ENCODE data around the gene UTF1. TPM values are rescaled to one million over a fixed set of nuclear protein-coding genes. Genes with fewer than 3 reads are reported as not detected.

The UTF1 gene
- total RNA-seq, 1 experiment from 2014 or later: 8.8 TPM

GRCh38 chr10:133201151-133201947, 28.7 kb upstream of the UTF1 start:
- no peak for DNase-seq
- no peaks in the 10 kb centered on the region for H3K27me3 ChIP-seq (ENCODE audit: control insufficient read depth, insufficient read depth, low read length)
- H3K4me3 ChIP-seq (ENCODE audit: insufficient read depth, low read depth, low read length): no peak overlapping the region
- no peaks in the 10 kb centered on the region for H3K36me3 ChIP-seq (replicated peaks; ENCODE audit: control insufficient read depth, insufficient read depth, low read length)

- H3K27me3 ChIP-seq (ENCODE audit: control insufficient read depth, insufficient read depth, low read length): no peaks in the 10 kb centered on the region
- H3K4me3 ChIP-seq (ENCODE audit: insufficient read depth, low read depth, low read length): no peak overlapping the region
- no peaks in the 10 kb centered on the region for H3K36me3 ChIP-seq (replicated peaks; ENCODE audit: control insufficient read depth, insufficient read depth, low read length)
- no peak for DNase-seq
These were observed 27.9 kb upstream of the UTF1 start for GRCh38 chr10:133201948-133202725.

GRCh38 chr10:133202778-133203651, 27.0 kb upstream of the UTF1 start:
- Histone ChIP-seq H3K36me3 (replicated peaks; ENCODE audit: control insufficient read depth, insufficient read depth, low read length) (no peaks in the 10 kb centered on the region), H3K4me3 (ENCODE audit: insufficient read depth, low read depth, low read length) (no peak overlapping the region), H3K27me3 (ENCODE audit: control insufficient read depth, insufficient read depth, low read length) (no peaks in the 10 kb centered on the region)
- DNase-seq: no peak

GRCh38 chr10:133203652-133204195, 26.3 kb upstream of the UTF1 start:
- Histone ChIP-seq H3K36me3 (replicated peaks; ENCODE audit: control insufficient read depth, insufficient read depth, low read length) (no peaks in the 10 kb centered on the region), H3K27me3 (ENCODE audit: control insufficient read depth, insufficient read depth, low read length) (no peaks in the 10 kb centered on the region), H3K4me3 (ENCODE audit: insufficient read depth, low read depth, low read length) (no peak overlapping the region)
- no peak for DNase-seq

- no peak overlapping the region for H3K4me3 ChIP-seq (ENCODE audit: insufficient read depth, low read depth, low read length)
- no peaks in the 10 kb centered on the region for H3K27me3 ChIP-seq (ENCODE audit: control insufficient read depth, insufficient read depth, low read length)
- no peak for DNase-seq
- no peaks in the 10 kb centered on the region for H3K36me3 ChIP-seq (replicated peaks; ENCODE audit: control insufficient read depth, insufficient read depth, low read length)
These were observed 25.6 kb upstream of the UTF1 start for GRCh38 chr10:133204226-133205015.

- no peak overlapping the region for H3K4me3 ChIP-seq (ENCODE audit: insufficient read depth, low read depth, low read length)
- no peaks in the 10 kb centered on the region for H3K27me3 ChIP-seq (ENCODE audit: control insufficient read depth, insufficient read depth, low read length)
- DNase-seq: no peak
- H3K36me3 ChIP-seq (replicated peaks; ENCODE audit: control insufficient read depth, insufficient read depth, low read length): no peaks in the 10 kb centered on the region
These were observed 24.9 kb upstream of the UTF1 start for GRCh38 chr10:133205146-133205545.

GRCh38 chr10:133206356-133207040, 23.5 kb upstream of the UTF1 start:
- no peaks in the 10 kb centered on the region for H3K27me3 ChIP-seq (ENCODE audit: control insufficient read depth, insufficient read depth, low read length)
- no peaks in the 10 kb centered on the region for H3K36me3 ChIP-seq (replicated peaks; ENCODE audit: control insufficient read depth, insufficient read depth, low read length)
- DNase-seq: no peak
- no peak overlapping the region for H3K4me3 ChIP-seq (ENCODE audit: insufficient read depth, low read depth, low read length)

GRCh38 chr10:133207041-133207600, 22.9 kb upstream of the UTF1 start:
- DNase-seq: no peak
- Histone ChIP-seq H3K4me3 (ENCODE audit: insufficient read depth, low read depth, low read length) (no peak overlapping the region), H3K27me3 (ENCODE audit: control insufficient read depth, insufficient read depth, low read length) (no peaks in the 10 kb centered on the region), H3K36me3 (replicated peaks; ENCODE audit: control insufficient read depth, insufficient read depth, low read length) (no peaks in the 10 kb centered on the region)

GRCh38 chr10:133207627-133208026, 22.4 kb upstream of the UTF1 start:
- H3K4me3 ChIP-seq (ENCODE audit: insufficient read depth, low read depth, low read length): no peak overlapping the region
- no peak for DNase-seq
- no peaks in the 10 kb centered on the region for H3K27me3 ChIP-seq (ENCODE audit: control insufficient read depth, insufficient read depth, low read length)
- H3K36me3 ChIP-seq (replicated peaks; ENCODE audit: control insufficient read depth, insufficient read depth, low read length): no peaks in the 10 kb centered on the region

- H3K27me3 ChIP-seq (ENCODE audit: control insufficient read depth, insufficient read depth, low read length): no peaks in the 10 kb centered on the region
- no peak overlapping the region for H3K4me3 ChIP-seq (ENCODE audit: insufficient read depth, low read depth, low read length)
- H3K36me3 ChIP-seq (replicated peaks; ENCODE audit: control insufficient read depth, insufficient read depth, low read length): no peaks in the 10 kb centered on the region
- DNase-seq: no peak
These were observed 21.6 kb upstream of the UTF1 start for GRCh38 chr10:133208466-133208865.

- no peaks in the 10 kb centered on the region for H3K27me3 ChIP-seq (ENCODE audit: control insufficient read depth, insufficient read depth, low read length)
- H3K4me3 ChIP-seq (ENCODE audit: insufficient read depth, low read depth, low read length): no peak overlapping the region
- no peak for DNase-seq
- H3K36me3 ChIP-seq (replicated peaks; ENCODE audit: control insufficient read depth, insufficient read depth, low read length): no peaks in the 10 kb centered on the region
These were observed 20.9 kb upstream of the UTF1 start for GRCh38 chr10:133209117-133209516.

GRCh38 chr10:133209641-133210040, 20.4 kb upstream of the UTF1 start:
- no peaks in the 10 kb centered on the region for H3K27me3 ChIP-seq (ENCODE audit: control insufficient read depth, insufficient read depth, low read length)

More at GRCh38 chr10:133209641-133210040, 20.4 kb upstream of the UTF1 start:
- Histone ChIP-seq H3K4me3 (ENCODE audit: insufficient read depth, low read depth, low read length) (no peak overlapping the region), H3K36me3 (replicated peaks; ENCODE audit: control insufficient read depth, insufficient read depth, low read length) (no peaks in the 10 kb centered on the region)
- DNase-seq: no peak
